OCI-LY3 (cell line): ENCODE results near the gene VTI1B.

Experiments
- H2AFZ ChIP-seq: fragments of 200-600, 300-600 bp; shearing (Covaris generic); 2 replicates; pipeline ENCODE4 v1.6.0; 2014; ENCODE audit warnings: antibody characterized with exemption, low read depth, low read length
- H3K27ac ChIP-seq: fragments of 200-600, 300-600 bp; sonication (generic); 2 replicates; pipeline ENCODE4 v1.5.1; 2014; ENCODE audit warnings: mild to moderate bottlenecking, low read length, moderate library complexity, mixed read lengths
- H3K27me3 ChIP-seq: fragments of 200-600, 300-600 bp; sonication (generic); 2 replicates; pipeline ENCODE4 v1.6.1; 2014; ENCODE audit warnings: low read depth, low read length, mixed read lengths
- H3K36me3 ChIP-seq: fragments of 200-600, 300-600 bp; sonication (generic); replicated peaks from 2 replicates; pipeline ENCODE3; 2014; ENCODE audit warnings: low read depth, low read length, mixed read lengths
- H3K4me1 ChIP-seq: fragments of 300-600, 200-600 bp; sonication (generic); 2 replicates; pipeline ENCODE4 v1.6.1; 2014; ENCODE audit warnings: low read length, mixed read lengths
- H3K4me2 ChIP-seq: fragments of 200-600, 300-600 bp; sonication (generic); 2 replicates; pipeline ENCODE4 v1.6.1; 2014; ENCODE audit warnings: low read length, mixed read lengths
- H3K4me3 ChIP-seq: fragments of 300-600, 200-600 bp; sonication (generic); 2 replicates; pipeline ENCODE4 v1.5.1; 2014; ENCODE audit warnings: antibody characterized with exemption, mild to moderate bottlenecking, low read length, moderate library complexity
- H3K79me2 ChIP-seq: fragments of 300-600, 200-600 bp; shearing (Covaris generic); 2 replicates; pipeline ENCODE4 v1.6.1; 2014; ENCODE audit warnings: mild to moderate bottlenecking, low read length, mixed read lengths
- H3K9ac ChIP-seq: fragments of 300-600, 200-600 bp; shearing (Covaris generic); 2 replicates; pipeline ENCODE4 v1.6.0; 2014; ENCODE audit warnings: mild to moderate bottlenecking, low read length, moderate library complexity
- H3K9me3 ChIP-seq: fragments of 200-600, 300-600 bp; shearing (Covaris generic); 2 replicates; pipeline ENCODE4 v1.6.1; 2014; ENCODE audit warnings: low read length, mixed read lengths; ENCODE audit not compliant: insufficient read depth
- H4K20me1 ChIP-seq: fragments of 200-600, 300-600 bp; sonication (generic); 2 replicates; pipeline ENCODE4 v1.6.1; 2016; ENCODE audit warnings: low read length, mixed read lengths; ENCODE audit not compliant: insufficient read depth
- EZH2phosphoT487 ChIP-seq: fragments of 200-600 bp; shearing (Covaris generic); IDR thresholded peaks from 2 replicates; pipeline ENCODE4 v1.6.1; 2018; ENCODE audit warnings: antibody characterized with exemption, mixed run types, low read depth
- TF ChIP-seq, protein P1 (sequence below): fragments of 200-600, 300-600 bp; sonication (generic); IDR thresholded peaks from 2 replicates; pipeline ENCODE4 v1.5.1; 2014; ENCODE audit warnings: antibody characterized with exemption, low read length, low read depth

The VTI1B gene

DNA sequence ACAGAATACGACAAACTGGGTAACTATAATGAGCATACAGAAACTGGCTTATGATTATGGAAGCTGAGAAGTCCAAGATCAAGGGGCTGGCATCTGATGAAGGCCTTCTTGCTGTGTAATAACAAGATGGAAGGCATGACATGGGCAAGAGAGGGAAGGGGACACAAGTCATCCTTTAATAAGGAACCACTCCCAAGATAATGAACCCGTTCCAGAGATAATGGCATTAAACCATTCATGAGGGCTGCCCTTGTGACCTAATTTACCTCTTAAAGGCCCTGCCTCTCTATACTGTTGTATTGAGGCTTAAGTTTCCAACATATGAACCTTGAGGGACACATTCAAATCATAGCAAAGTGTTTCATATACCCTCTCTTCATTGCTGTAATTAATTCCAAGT, 4.6 kb upstream of the VTI1B start:
- H3K36me3 ChIP-seq = peaks cover 58% of the 10 kb centered on the region
- no peak overlapping the region for H3K9ac ChIP-seq
- no peak overlapping the region for H3K27ac ChIP-seq

GRCh38 chr14:67675219-67675582, 769 bp upstream of the VTI1B start:
- H3K4me1 ChIP-seq = peaks cover 16% of the 10 kb centered on the region
- H3K79me2 ChIP-seq = peaks cover 19% of the 10 kb centered on the region
- TF ChIP-seq, protein P1, sequence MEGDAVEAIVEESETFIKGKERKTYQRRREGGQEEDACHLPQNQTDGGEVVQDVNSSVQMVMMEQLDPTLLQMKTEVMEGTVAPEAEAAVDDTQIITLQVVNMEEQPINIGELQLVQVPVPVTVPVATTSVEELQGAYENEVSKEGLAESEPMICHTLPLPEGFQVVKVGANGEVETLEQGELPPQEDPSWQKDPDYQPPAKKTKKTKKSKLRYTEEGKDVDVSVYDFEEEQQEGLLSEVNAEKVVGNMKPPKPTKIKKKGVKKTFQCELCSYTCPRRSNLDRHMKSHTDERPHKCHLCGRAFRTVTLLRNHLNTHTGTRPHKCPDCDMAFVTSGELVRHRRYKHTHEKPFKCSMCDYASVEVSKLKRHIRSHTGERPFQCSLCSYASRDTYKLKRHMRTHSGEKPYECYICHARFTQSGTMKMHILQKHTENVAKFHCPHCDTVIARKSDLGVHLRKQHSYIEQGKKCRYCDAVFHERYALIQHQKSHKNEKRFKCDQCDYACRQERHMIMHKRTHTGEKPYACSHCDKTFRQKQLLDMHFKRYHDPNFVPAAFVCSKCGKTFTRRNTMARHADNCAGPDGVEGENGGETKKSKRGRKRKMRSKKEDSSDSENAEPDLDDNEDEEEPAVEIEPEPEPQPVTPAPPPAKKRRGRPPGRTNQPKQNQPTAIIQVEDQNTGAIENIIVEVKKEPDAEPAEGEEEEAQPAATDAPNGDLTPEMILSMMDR = no peak
- no peak for TF ChIP-seq EZH2phosphoT487
- peak overlapping the region; percentile 96 for H2AFZ ChIP-seq
- H4K20me1 ChIP-seq = peaks cover 8% of the 10 kb centered on the region; the same call in 1 of the 2 replicates
- H3K9me3 ChIP-seq = no peaks in the 10 kb centered on the region
- peak overlapping the region; percentile 97 for H3K4me3 ChIP-seq
- H3K27me3 ChIP-seq = no peaks in the 10 kb centered on the region
- H3K36me3 ChIP-seq = peaks cover 27% of the 10 kb centered on the region
- peak overlapping the region; percentile 78 for H3K9ac ChIP-seq
- H3K27ac ChIP-seq = no peak overlapping the region
- peak overlapping the region; percentile 89 for H3K4me2 ChIP-seq

More for the DNA sequence above, 4.6 kb upstream of the VTI1B start:
- peaks cover 14% of the 10 kb centered on the region for H4K20me1 ChIP-seq
- no peak overlapping the region for H3K4me3 ChIP-seq
- H3K79me2 ChIP-seq = peaks cover 5% of the 10 kb centered on the region
- H3K9me3 ChIP-seq = no peaks in the 10 kb centered on the region
- no peak overlapping the region for H3K4me2 ChIP-seq
- TF ChIP-seq, protein P1 = no peak
- no peak for TF ChIP-seq EZH2phosphoT487
- no peaks in the 10 kb centered on the region for H3K27me3 ChIP-seq
- peaks cover 20% of the 10 kb centered on the region for H3K4me1 ChIP-seq
- H2AFZ ChIP-seq = no peak overlapping the region

GRCh38 chr14:67674139-67674479, 323 bp downstream of the VTI1B start:
- H3K4me3 ChIP-seq = peak overlapping the region; percentile 97
- H3K9me3 ChIP-seq = no peaks in the 10 kb centered on the region
- peak overlapping the region; percentile 78 for H3K9ac ChIP-seq
- H4K20me1 ChIP-seq = peaks cover 4% of the 10 kb centered on the region; the same call in 1 of the 2 replicates
- no peaks in the 10 kb centered on the region for H3K27me3 ChIP-seq
- TF ChIP-seq, protein P1 = peak; percentile 31
- TF ChIP-seq EZH2phosphoT487 = no peak
- peaks cover 19% of the 10 kb centered on the region for H3K79me2 ChIP-seq
- H3K4me2 ChIP-seq = peak overlapping the region; percentile 89
- H3K4me1 ChIP-seq = peaks cover 12% of the 10 kb centered on the region
- peak overlapping the region; percentile 69 for H3K27ac ChIP-seq
- peaks cover 21% of the 10 kb centered on the region for H3K36me3 ChIP-seq
- peak overlapping the region; percentile 96; the same call in 1 of the 2 replicates for H2AFZ ChIP-seq

- Histone ChIP-seq H4K20me1 (peaks cover 4% of the 10 kb centered on the region; the same call in 1 of the 2 replicates), H2AFZ (no peak overlapping the region), H3K4me1 (peaks cover 17% of the 10 kb centered on the region), H3K9ac (peak overlapping the region; percentile 78), H3K4me2 (peak overlapping the region; percentile 89), H3K4me3 (peak overlapping the region; percentile 97), H3K9me3 (no peaks in the 10 kb centered on the region), H3K36me3 (peaks cover 14% of the 10 kb centered on the region), H3K27ac (no peak overlapping the region), H3K79me2 (peaks cover 19% of the 10 kb centered on the region), H3K27me3 (no peaks in the 10 kb centered on the region)
- no peak for TF ChIP-seq EZH2phosphoT487
- TF ChIP-seq, protein P1 = no peak
Measured at GRCh38 chr14:67673451-67673850, 981 bp downstream of the VTI1B start.
